AG04450 (cell line): ENCODE data around the gene NXPH1. TPM values are rescaled to one million over a fixed set of nuclear protein-coding genes. Genes with fewer than 3 reads are reported as not detected.

ENCODE experiments used
- CTCF ChIA-PET: fragments of 300-600, 350-600 bp; formaldehyde crosslinking; extraction: SDS; loops from one replicate; lab custom pipeline; 2022; ENCODE audit warnings: antibody characterized with exemption, inconsistent platforms; lab: Charles Lee
- POLR2A ChIA-PET: fragments of 350-600 bp; formaldehyde crosslinking; extraction: SDS; loops from one replicate; lab custom pipeline; 2021; ENCODE audit warnings: antibody characterized with exemption, inconsistent platforms; lab: Yijun Ruan, JAX
- DNase-seq: peaks from one replicate; pipeline ENCODE4 v3.0.0-alpha.2; 2011; ENCODE audit warnings: low read depth, low spot score
- H3K27ac ChIP-seq: one replicate; pipeline ENCODE4 v1.5.1; 2012; ENCODE audit warnings: low read depth, low read length, control low read depth
- H3K27me3 ChIP-seq: one replicate; pipeline ENCODE4 v1.6.0; 2012; ENCODE audit warnings: low read length; ENCODE audit not compliant: control insufficient read depth, insufficient read depth
- H3K4me3 ChIP-seq: 2 replicates; pipeline ENCODE4 v1.5.1; 2011; ENCODE audit warnings: mild to moderate bottlenecking, low read depth, low read length, control low read depth
- H3K9me3 ChIP-seq: 2 replicates; pipeline ENCODE4 v1.5.1; 2012; ENCODE audit warnings: low read length; ENCODE audit not compliant: control insufficient read depth, insufficient read depth
- CTCF ChIP-seq: IDR thresholded peaks from 2 replicates; pipeline ENCODE4 v1.5.1; 2011; ENCODE audit warnings: low read depth, low read length, control low read depth, inconsistent platforms
- polyA plus RNA-seq: library from polyadenylated mRNA; depleted of rRNA; stranded (reverse); fragments of >200 nt; gene quantifications from 2 replicates; pipeline ENCODE4 v1.2.3, GENCODE V29; 2011

The NXPH1 gene
- polyA plus RNA-seq, 1 experiment = not detected

GRCh38 chr7:8592167-8592566 lies 158.8 kb downstream of the NXPH1 start:
- H3K9me3 ChIP-seq = peaks cover 3% of the 10 kb centered on the region; the same call in 1 of the 2 replicates
- no peak overlapping the region for H3K27ac ChIP-seq
- ChIA-PET CTCF (no interaction called here), POLR2A (no interaction called here)
- DNase-seq = no peak
- H3K4me3 ChIP-seq = no peak overlapping the region
- no peaks in the 10 kb centered on the region for H3K27me3 ChIP-seq
- TF ChIP-seq CTCF = no peak

- Histone ChIP-seq H3K4me3 (no peak overlapping the region), H3K27ac (no peak overlapping the region), H3K9me3 (no peaks in the 10 kb centered on the region; the same call in 1 of the 2 replicates), H3K27me3 (no peaks in the 10 kb centered on the region)
- TF ChIP-seq CTCF = no peak
- ChIA-PET CTCF (no interaction called here), POLR2A (no interaction called here)
- no peak for DNase-seq
Measured at GRCh38 chr7:8594115-8594514, 160.7 kb downstream of the NXPH1 start.

- ChIA-PET CTCF (no interaction called here), POLR2A (no interaction called here)
- Histone ChIP-seq H3K27me3 (no peaks in the 10 kb centered on the region), H3K27ac (no peak overlapping the region), H3K9me3 (no peaks in the 10 kb centered on the region; the same call in 1 of the 2 replicates), H3K4me3 (no peak overlapping the region)
- DNase-seq = no peak
- TF ChIP-seq CTCF = no peak
Measured at GRCh38 chr7:8597565-8597964, 164.2 kb downstream of the NXPH1 start.

- POLR2A ChIA-PET = no interaction called here
- TF ChIP-seq CTCF = no peak
- no peaks in the 10 kb centered on the region for H3K27me3 ChIP-seq
- no peaks in the 10 kb centered on the region; the same call in 1 of the 2 replicates for H3K9me3 ChIP-seq
- no peak for DNase-seq
- CTCF ChIA-PET = no interaction called here
- no peak overlapping the region for H3K27ac ChIP-seq
- H3K4me3 ChIP-seq = no peak overlapping the region
Measured at GRCh38 chr7:8601121-8601520, 167.7 kb downstream of the NXPH1 start.

- no peak for TF ChIP-seq CTCF
- H3K27me3 ChIP-seq = no peaks in the 10 kb centered on the region
- no peak for DNase-seq
- ChIA-PET POLR2A (no interaction called here), CTCF (no interaction called here)
- H3K27ac ChIP-seq = no peak overlapping the region
- H3K9me3 ChIP-seq = peaks cover 3% of the 10 kb centered on the region; the same call in 1 of the 2 replicates
- no peak overlapping the region for H3K4me3 ChIP-seq
Measured at GRCh38 chr7:8605221-8605620, 171.8 kb downstream of the NXPH1 start.
